ENCODE data around the gene KHNYN.
A peak's percentile ranks its signal among the peaks of the same experiment; 100 is the strongest.

The KHNYN gene

GRCh38 chr14:24404814-24405213 is 24.9 kb upstream of the KHNYN start (continued):
- TF ChIP-seq ZNF621 (tag by site-specific recombination; IDR thresholded peaks at IDR 0.05) (no peak), GLIS2 (tag by site-specific recombination; IDR thresholded peaks at IDR 0.05) (no peak), ZNF449 (tag by site-specific recombination; IDR thresholded peaks at IDR 0.05) (peak; percentile 63), SP7 (tag by site-specific recombination; IDR thresholded peaks at IDR 0.05) (no peak), ZNF280D (tag by site-specific recombination; IDR thresholded peaks at IDR 0.05) (no peak)

GRCh38 chr14:24406416-24406815 is 23.3 kb upstream of the KHNYN start:
- Histone ChIP-seq H3K4me1 (ENCODE audit: control insufficient read depth, insufficient read depth, low read length) (no peaks in the 10 kb centered on the region; the same call in 1 of the 2 replicates), H3K4me3 (ENCODE audit: low read depth, low read length) (no peak overlapping the region), H3K27ac (ENCODE audit: extremely low read depth, low read depth, low read length) (no peak overlapping the region), H3K9me3 (ENCODE audit: control insufficient read depth, insufficient read depth, low read depth, low read length) (no peaks in the 10 kb centered on the region), H3K36me3 (ENCODE audit: control insufficient read depth in 2 of 2, insufficient read depth in 1 of 2, low read length in 2 of 2) (peaks cover 0 to 45% of the 10 kb centered on the region in 2 experiments; a peak in 1 of 3 replicates)
- ChIA-PET CTCF (interaction anchor here (0.6 to 1.6 kb wide), 6 partner anchors 26 to 296 kb away, joined by 3 to 9 read pairs (median 5); no protein-coding TSS in a partner anchor), POLR2A (interaction anchor here (0.8 to 1.5 kb wide), 2 partner anchors 24 to 25 kb away, joined by 3 to 5 read pairs; partner anchors contain the start of gene KHNYN)
- TF ChIP-seq ZNF274 (IDR thresholded peaks at IDR 0.05; ENCODE audit: low read length) (no peak), ZNF274 (tag by site-specific recombination; IDR thresholded peaks at IDR 0.05; ENCODE audit: borderline replicate concordance) (no peak), ZNF23 (tag by site-specific recombination; IDR thresholded peaks at IDR 0.05; ENCODE audit: borderline replicate concordance) (no peak), ZNF155 (tag by site-specific recombination; IDR thresholded peaks at IDR 0.05) (no peak), ZNF558 (tag by site-specific recombination; IDR thresholded peaks at IDR 0.05) (no peak), ZNF777 (tag by site-specific recombination; IDR thresholded peaks at IDR 0.05; ENCODE audit: borderline replicate concordance) (no peak), ZNF146 (tag by site-specific recombination; IDR thresholded peaks at IDR 0.05) (no peak), ZNF658 (tag by site-specific recombination; IDR thresholded peaks at IDR 0.05) (no peak), ZEB2 (tag by site-specific recombination; IDR thresholded peaks at IDR 0.05) (no peak), ZIC2 (tag by site-specific recombination; IDR thresholded peaks at IDR 0.05) (no peak), ZNF280C (tag by site-specific recombination; IDR thresholded peaks at IDR 0.05) (no peak), KLF16 (tag by site-specific recombination; IDR thresholded peaks at IDR 0.05) (no peak), PRDM10 (tag by site-specific recombination; IDR thresholded peaks at IDR 0.05) (no peak), ZFP37 (tag by site-specific recombination; IDR thresholded peaks at IDR 0.05) (no peak), PRDM4 (tag by site-specific recombination; IDR thresholded peaks at IDR 0.05) (no peak), ZNF214 (tag by site-specific recombination; IDR thresholded peaks at IDR 0.05; ENCODE audit: borderline replicate concordance) (no peak), ZNF514 (tag by site-specific recombination; IDR thresholded peaks at IDR 0.05) (no peak), KLF9 (tag by site-specific recombination; IDR thresholded peaks at IDR 0.05; ENCODE audit: low read depth) (no peak), ZNF202 (tag by site-specific recombination; IDR thresholded peaks at IDR 0.05; ENCODE audit: borderline replicate concordance) (no peak)

Data from HEK293 (cell line).